ENCODE data around the gene XAGE3. TPM values are rescaled to one million over a fixed set of nuclear protein-coding genes. Genes with fewer than 3 reads are reported as not detected.
"Not testable (repeated sequence)": the region's sequence is repeated elsewhere in the genome, so short reads cannot be mapped to it uniquely, and the experiment has no call there.

Gene XAGE3
- not detected for total RNA-seq
- not detected for polyA plus RNA-seq (2013, experiment 1 of 2)
- not detected for polyA plus RNA-seq (2013, experiment 2 of 2)
- long read RNA-seq, experiment 1: 0 reads
- long read RNA-seq, experiment 2: 0 reads
- long read RNA-seq, experiment 3: 0 reads
- long read RNA-seq, experiment 4: 0 reads

- no peak within 1 kb of the TSS for H3K27ac ChIP-seq (ENCODE audit: low read depth, low read length)
- Mint-ChIP-seq H3K4me3 (no peak within 1 kb of the TSS), H3K4me1 (no peaks in the 10 kb centered on the region), H3K36me3 (ENCODE audit: low read depth) (no peaks in the 10 kb centered on the region), H3K27ac (no peak within 1 kb of the TSS), H3K27me3 (ENCODE audit: insufficient read depth) (peaks cover 16% of the 10 kb centered on the region), H3K9me3 (peaks cover 44% of the 10 kb centered on the region)
- TF ChIP-seq CTCF (conservative IDR thresholded peaks at IDR 0.05): no peak
- 88 to 92% methylated on average over 10 to 33 of the region's 35 CpGs for WGBS, 2 experiments (ENCODE audit: insufficient coverage in 1 of 2, insufficient read length in 1 of 2)
- no peak for DNase-seq
- peaks cover 10% of the 10 kb centered on the region for H3K27me3 ChIP-seq (ENCODE audit: control insufficient read depth, insufficient read depth, low read length, poor library complexity, severe bottlenecking)
- no peaks in the 10 kb centered on the region for H3K9me3 ChIP-seq (ENCODE audit: control insufficient read depth, low read length)
- H3K4me1 ChIP-seq (ENCODE audit: control insufficient read depth, insufficient read depth, low read length): no peaks in the 10 kb centered on the region
- no peak within 1 kb of the TSS for H3K4me3 ChIP-seq (ENCODE audit: low read length)
- H3K36me3 ChIP-seq (ENCODE audit: control insufficient read depth, insufficient read depth, low read length): no peaks in the 10 kb centered on the region
- H3K9ac ChIP-seq (ENCODE audit: extremely low read depth, low read length, poor library complexity, severe bottlenecking): no peak within 1 kb of the TSS
These were observed at the start of gene XAGE3 for GRCh38 chrX:52867610-52868348. TSS of gene XAGE3 (minus strand) at chrX:52868083. CDS start at chrX:52867133, 950 bp downstream.

- not testable (repeated sequence) for H3K4me3 Mint-ChIP-seq; H3K27ac ChIP-seq (ENCODE audit: low read depth, low read length); DNase-seq; H3K4me1 ChIP-seq (ENCODE audit: control insufficient read depth, insufficient read depth, low read length); H3K9ac ChIP-seq (ENCODE audit: extremely low read depth, low read length, poor library complexity, severe bottlenecking); H3K27ac Mint-ChIP-seq; H3K27me3 Mint-ChIP-seq (ENCODE audit: insufficient read depth); H3K4me1 Mint-ChIP-seq; H3K36me3 ChIP-seq (ENCODE audit: control insufficient read depth, insufficient read depth, low read length); H3K9me3 Mint-ChIP-seq; H3K4me3 ChIP-seq (ENCODE audit: low read length); H3K9me3 ChIP-seq (ENCODE audit: control insufficient read depth, low read length); H3K36me3 Mint-ChIP-seq (ENCODE audit: low read depth); H3K27me3 ChIP-seq (ENCODE audit: control insufficient read depth, insufficient read depth, low read length, poor library complexity, severe bottlenecking)
- no CpG with 5 or more reads among the region's 3 CpGs for WGBS, 2 experiments (ENCODE audit: insufficient coverage in 1 of 2, insufficient read length in 1 of 2)
These were observed 46.8 kb upstream of the XAGE3 start for GRCh38 chrX:52914704-52915103.

DNA sequence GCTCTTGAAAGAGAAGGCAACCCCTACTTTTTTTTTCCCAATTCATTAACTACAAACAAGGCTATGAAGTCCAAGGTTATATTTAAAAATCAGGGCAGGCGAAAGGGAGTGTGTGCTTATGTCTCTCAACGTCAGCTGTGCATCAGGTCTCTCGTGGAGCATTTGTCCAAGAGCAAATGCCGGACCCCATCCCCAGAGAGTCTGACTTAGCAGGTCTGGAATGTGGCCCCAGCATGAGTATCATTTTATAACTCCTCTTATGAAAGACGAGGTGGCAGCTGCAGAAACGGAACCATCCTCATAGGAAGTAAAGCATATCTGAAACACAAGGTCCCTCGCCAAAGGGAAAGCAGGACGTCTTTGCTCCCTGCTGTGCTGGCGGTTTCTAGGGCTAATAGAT, 45.8 kb upstream of the XAGE3 start:
- H3K27me3 Mint-ChIP-seq (ENCODE audit: insufficient read depth); H3K9ac ChIP-seq (ENCODE audit: extremely low read depth, low read length, poor library complexity, severe bottlenecking); H3K4me3 ChIP-seq (ENCODE audit: low read length); H3K27ac ChIP-seq (ENCODE audit: low read depth, low read length); H3K27me3 ChIP-seq (ENCODE audit: control insufficient read depth, insufficient read depth, low read length, poor library complexity, severe bottlenecking); H3K27ac Mint-ChIP-seq; H3K9me3 ChIP-seq (ENCODE audit: control insufficient read depth, low read length); H3K36me3 Mint-ChIP-seq (ENCODE audit: low read depth); H3K4me3 Mint-ChIP-seq; H3K9me3 Mint-ChIP-seq; DNase-seq; H3K4me1 ChIP-seq (ENCODE audit: control insufficient read depth, insufficient read depth, low read length); H3K36me3 ChIP-seq (ENCODE audit: control insufficient read depth, insufficient read depth, low read length); H3K4me1 Mint-ChIP-seq: not testable (repeated sequence)
- no CpG with 5 or more reads among the region's 9 CpGs for WGBS, 2 experiments (ENCODE audit: insufficient coverage in 1 of 2, insufficient read length in 1 of 2)

GRCh38 chrX:52909313-52909969, 41.6 kb upstream of the XAGE3 start:
- H3K9me3 Mint-ChIP-seq, H3K4me3 Mint-ChIP-seq: not testable (repeated sequence)
- no CpG with 5 or more reads among the region's 12 CpGs for WGBS, 2 experiments (ENCODE audit: insufficient coverage in 1 of 2, insufficient read length in 1 of 2)

DNA sequence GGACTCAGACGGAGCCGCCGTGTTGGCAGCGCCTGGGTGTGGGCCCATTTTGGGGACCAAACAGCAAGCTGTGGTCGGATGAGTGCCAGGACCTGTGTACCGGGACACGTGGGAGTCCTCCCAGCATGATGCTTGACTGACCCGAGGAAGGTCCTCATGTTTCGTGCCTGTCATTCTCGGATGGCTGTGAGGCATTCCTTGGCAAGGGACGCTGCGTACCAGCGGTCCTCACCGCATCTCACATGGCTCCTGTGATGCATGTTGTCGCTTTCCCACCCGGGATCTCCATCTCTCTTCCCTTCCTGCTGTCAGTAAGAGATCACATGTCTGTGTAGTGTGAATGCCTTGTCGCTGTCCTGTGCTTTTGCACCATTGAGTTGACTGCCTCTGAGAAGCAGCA, 40.0 kb upstream of the XAGE3 start:
- not testable (repeated sequence) for H3K36me3 ChIP-seq (ENCODE audit: control insufficient read depth, insufficient read depth, low read length); H3K27ac Mint-ChIP-seq; H3K36me3 Mint-ChIP-seq (ENCODE audit: low read depth); H3K9ac ChIP-seq (ENCODE audit: extremely low read depth, low read length, poor library complexity, severe bottlenecking); H3K9me3 ChIP-seq (ENCODE audit: control insufficient read depth, low read length); H3K27ac ChIP-seq (ENCODE audit: low read depth, low read length); H3K4me1 Mint-ChIP-seq; H3K4me1 ChIP-seq (ENCODE audit: control insufficient read depth, insufficient read depth, low read length); H3K27me3 Mint-ChIP-seq (ENCODE audit: insufficient read depth); H3K4me3 Mint-ChIP-seq; DNase-seq; H3K27me3 ChIP-seq (ENCODE audit: control insufficient read depth, insufficient read depth, low read length, poor library complexity, severe bottlenecking); H3K4me3 ChIP-seq (ENCODE audit: low read length); H3K9me3 Mint-ChIP-seq
- no CpG with 5 or more reads among the region's 17 CpGs for WGBS, 2 experiments (ENCODE audit: insufficient coverage in 1 of 2, insufficient read length in 1 of 2)

More at GRCh38 chrX:52909313-52909969, 41.6 kb upstream of the XAGE3 start:
- not testable (repeated sequence) for H3K36me3 Mint-ChIP-seq (ENCODE audit: low read depth); H3K9ac ChIP-seq (ENCODE audit: extremely low read depth, low read length, poor library complexity, severe bottlenecking); H3K4me1 ChIP-seq (ENCODE audit: control insufficient read depth, insufficient read depth, low read length); H3K4me3 ChIP-seq (ENCODE audit: low read length); H3K9me3 ChIP-seq (ENCODE audit: control insufficient read depth, low read length); H3K27me3 Mint-ChIP-seq (ENCODE audit: insufficient read depth); H3K4me1 Mint-ChIP-seq; H3K27me3 ChIP-seq (ENCODE audit: control insufficient read depth, insufficient read depth, low read length, poor library complexity, severe bottlenecking); H3K27ac ChIP-seq (ENCODE audit: low read depth, low read length); H3K36me3 ChIP-seq (ENCODE audit: control insufficient read depth, insufficient read depth, low read length); DNase-seq; H3K27ac Mint-ChIP-seq

DNA sequence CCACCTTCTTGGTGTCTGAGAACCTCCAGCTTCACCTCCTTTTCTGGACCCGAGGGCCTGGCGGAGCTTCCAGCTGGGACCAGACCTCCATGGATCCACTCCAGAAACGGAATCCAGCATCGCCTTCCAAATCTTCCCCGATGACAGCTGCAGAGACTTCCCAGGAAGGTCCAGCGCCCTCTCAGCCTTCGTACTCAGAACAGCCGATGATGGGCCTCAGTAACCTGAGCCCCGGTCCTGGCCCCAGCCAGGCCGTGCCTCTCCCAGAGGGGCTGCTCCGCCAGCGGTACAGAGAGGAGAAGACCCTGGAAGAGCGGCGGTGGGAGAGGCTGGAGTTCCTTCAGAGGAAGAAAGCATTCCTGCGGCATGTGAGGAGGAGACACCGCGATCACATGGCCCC, 39.3 kb upstream of the XAGE3 start:
- not testable (repeated sequence) for H3K4me3 ChIP-seq (ENCODE audit: low read length); H3K4me1 Mint-ChIP-seq; H3K36me3 Mint-ChIP-seq (ENCODE audit: low read depth); H3K9ac ChIP-seq (ENCODE audit: extremely low read depth, low read length, poor library complexity, severe bottlenecking); H3K27me3 ChIP-seq (ENCODE audit: control insufficient read depth, insufficient read depth, low read length, poor library complexity, severe bottlenecking); DNase-seq; H3K4me3 Mint-ChIP-seq; H3K36me3 ChIP-seq (ENCODE audit: control insufficient read depth, insufficient read depth, low read length); H3K27me3 Mint-ChIP-seq (ENCODE audit: insufficient read depth); H3K4me1 ChIP-seq (ENCODE audit: control insufficient read depth, insufficient read depth, low read length); H3K27ac ChIP-seq (ENCODE audit: low read depth, low read length); H3K27ac Mint-ChIP-seq; H3K9me3 ChIP-seq (ENCODE audit: control insufficient read depth, low read length); H3K9me3 Mint-ChIP-seq
- WGBS, 2 experiments (ENCODE audit: insufficient coverage in 1 of 2, insufficient read length in 1 of 2): no CpG with 5 or more reads among the region's 17 CpGs

Data from endodermal cell (in vitro differentiated cells).